NCI-H446 (cell line): Measurements from ENCODE around the gene C10orf67.

ENCODE experiments used
- DNase-seq, 2 experiments: peaks; one replicate each; lab custom pipeline; 2025; lab: John Stamatoyannopoulos, UW

Gene C10orf67

DNA sequence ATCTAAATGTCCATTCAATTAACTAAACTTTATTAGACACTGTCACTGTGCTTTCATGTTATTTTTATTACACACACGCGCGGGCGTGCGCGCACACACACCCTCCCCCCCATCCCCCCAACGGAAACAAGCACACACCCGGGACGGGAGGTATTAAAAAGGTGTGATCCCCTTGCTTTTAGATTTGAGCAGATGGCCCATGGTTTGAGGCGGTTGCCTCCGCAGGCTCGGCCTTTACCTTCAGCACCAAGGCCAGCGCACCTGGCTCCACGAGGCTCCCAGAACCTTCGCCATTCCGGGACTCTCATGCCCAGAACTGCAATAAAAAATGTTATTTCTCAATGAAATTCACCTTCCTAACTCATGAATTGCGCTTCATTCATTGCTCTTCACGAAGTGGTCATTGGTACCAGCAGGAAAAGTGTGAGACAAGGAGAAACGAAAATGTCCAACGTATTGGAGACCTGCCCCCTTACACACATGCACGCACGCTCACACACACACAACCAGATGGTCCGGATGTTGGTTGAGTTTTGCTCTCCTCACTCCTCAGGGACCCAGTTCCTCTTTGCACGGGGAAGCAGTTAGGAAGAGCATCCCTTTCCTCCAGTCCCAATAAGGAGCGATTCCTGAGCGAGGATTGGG lies 173.2 kb downstream of the C10orf67 start:
- no peak for DNase-seq

DNA sequence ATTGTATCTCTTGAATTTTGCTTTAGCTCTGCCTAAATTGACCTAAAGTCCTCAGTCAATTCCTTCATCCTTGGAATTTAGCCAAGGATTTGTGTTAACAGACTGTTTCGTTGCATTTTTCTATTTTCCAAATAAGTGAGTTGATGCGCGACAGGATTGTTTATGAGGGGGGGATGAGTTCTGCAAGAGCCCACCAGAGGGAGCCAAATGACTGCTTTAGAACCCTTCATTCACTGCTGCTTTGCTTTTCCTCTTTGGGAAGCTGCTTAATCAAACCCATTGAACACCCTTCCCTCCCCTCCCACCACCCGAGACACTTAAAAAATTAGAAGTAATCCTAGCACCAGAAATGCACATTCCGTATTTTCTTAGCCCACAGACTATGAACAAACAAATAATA lies 186.2 kb downstream of the C10orf67 start:
- DNase-seq, result peak; percentile 42 to 77

- peak in 1 of 2 experiments; percentile 44 for DNase-seq
Measured at GRCh38 chr10:23157691-23158369, 186.8 kb downstream of the C10orf67 start.

DNA sequence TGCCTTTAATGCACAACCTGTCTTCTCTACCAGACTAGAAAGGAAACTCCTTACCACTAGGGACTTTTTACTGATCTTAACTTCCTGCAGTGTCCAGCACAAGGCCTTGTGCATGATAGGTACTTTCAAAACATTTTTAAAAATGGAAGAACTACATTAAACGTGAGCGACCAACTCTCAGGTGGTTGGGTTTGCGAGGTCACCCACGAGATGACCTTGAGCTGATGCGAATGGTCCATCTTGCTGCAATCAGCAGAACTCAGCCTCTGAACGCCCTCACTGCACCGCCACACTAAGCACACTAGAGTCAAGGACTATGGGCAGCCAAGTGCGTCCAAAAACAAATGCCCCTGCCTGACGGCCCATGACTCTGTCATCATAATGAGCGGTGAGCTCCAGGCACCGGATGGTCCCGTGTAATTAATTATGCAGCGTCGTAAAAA lies 187.3 kb downstream of the C10orf67 start:
- no peak for DNase-seq

DNA sequence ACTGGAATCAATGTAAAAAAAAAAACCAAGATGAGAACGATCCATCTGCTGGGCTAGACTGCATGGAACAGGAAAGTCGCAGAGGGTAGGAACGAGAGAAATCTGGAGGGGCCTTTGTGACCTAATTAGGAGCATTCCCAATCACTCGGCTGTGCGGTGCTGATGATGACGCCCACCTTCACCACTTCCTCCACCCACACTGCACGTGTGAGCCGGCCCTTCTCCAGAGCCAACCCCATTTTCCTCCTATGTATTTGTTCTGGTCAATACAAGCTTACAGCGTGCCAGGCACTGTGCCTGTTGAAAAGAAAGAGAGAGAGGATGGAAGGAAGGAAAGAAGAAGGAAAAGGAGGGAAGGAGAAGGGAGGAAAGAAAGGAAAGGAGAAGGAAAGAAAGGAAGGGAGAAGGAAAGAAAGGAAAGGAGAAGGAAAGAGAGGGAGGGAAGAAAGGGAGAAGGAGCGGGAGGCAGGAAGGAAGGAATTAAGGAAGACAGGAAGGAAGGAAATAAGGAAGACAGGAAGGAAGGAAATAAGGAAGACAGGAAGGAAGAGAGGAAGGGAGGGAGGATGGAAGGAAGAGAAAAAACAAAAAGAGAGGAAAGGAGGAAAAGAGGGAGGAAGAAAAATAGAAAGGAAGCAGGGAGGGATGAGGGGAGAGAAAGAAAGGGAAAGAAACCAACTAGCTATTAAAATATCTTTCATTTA lies 188.0 kb downstream of the C10orf67 start:
- no peak for DNase-seq

GRCh38 chr10:23155169-23155568 lies 189.4 kb downstream of the C10orf67 start:
- no peak for DNase-seq
